CD4-positive, alpha-beta T cell treated with Interleukin-15 for 1 hour (primary cell): ENCODE data around the gene MON1A.
"Not testable (repeated sequence)": the region's sequence is repeated elsewhere in the genome, so short reads cannot be mapped to it uniquely, and the experiment has no call there.

Experiments
- DNase-seq: peaks from one replicate; pipeline ENCODE4 v3.0.0-alpha.2; 2020

The MON1A gene

DNA sequence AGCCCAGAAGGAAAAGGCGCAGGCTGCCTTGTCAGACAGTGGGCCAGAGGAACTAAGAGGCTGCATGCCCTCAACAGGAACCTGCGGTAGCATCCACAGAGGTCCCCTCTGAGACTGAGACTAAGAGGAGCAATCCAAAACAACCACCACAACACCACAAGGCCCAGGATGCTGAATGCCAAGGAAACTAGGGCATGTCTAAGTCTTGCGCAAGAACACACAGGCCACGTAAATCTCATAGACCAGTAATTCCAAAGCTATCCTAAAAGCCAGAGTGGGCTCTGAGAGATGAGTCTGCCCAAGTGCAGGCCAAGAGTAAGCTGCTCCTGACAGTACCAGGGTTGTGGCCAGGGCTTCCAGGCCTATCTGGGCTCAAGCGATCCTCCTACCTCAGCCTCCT is 12.9 kb downstream of the MON1A start:
- no peak for DNase-seq

GRCh38 chr3:49914906-49915305 is 14.7 kb downstream of the MON1A start:
- DNase-seq = no peak

- DNase-seq = no peak
Observed at GRCh38 chr3:49912881-49913281, 16.7 kb downstream of the MON1A start.

DNA sequence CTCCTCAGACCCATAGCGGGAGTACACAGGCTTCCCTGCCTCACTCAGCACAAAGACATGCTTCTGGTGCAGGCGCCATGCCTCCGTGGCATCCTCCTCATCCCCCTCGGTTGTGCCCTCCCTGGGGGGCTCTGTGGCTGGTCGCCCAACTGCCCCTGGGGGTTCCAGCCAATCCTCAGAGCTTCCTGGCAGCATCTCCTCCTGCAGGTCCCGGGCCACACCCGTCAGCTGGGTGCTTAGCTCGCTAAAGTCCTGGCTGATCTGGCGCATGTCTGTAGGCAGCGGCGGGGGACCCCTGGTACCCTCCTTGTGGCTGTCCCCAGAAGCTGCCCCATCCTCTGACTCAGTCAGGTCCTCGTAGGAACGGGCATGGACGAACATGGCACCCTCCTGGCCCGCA is 18.0 kb downstream of the MON1A start:
- no peak for DNase-seq

GRCh38 chr3:49911124-49911420 is 18.5 kb downstream of the MON1A start:
- DNase-seq = no peak

- DNase-seq = no peak
Observed at GRCh38 chr3:49910409-49911123, 19.0 kb downstream of the MON1A start.

DNA sequence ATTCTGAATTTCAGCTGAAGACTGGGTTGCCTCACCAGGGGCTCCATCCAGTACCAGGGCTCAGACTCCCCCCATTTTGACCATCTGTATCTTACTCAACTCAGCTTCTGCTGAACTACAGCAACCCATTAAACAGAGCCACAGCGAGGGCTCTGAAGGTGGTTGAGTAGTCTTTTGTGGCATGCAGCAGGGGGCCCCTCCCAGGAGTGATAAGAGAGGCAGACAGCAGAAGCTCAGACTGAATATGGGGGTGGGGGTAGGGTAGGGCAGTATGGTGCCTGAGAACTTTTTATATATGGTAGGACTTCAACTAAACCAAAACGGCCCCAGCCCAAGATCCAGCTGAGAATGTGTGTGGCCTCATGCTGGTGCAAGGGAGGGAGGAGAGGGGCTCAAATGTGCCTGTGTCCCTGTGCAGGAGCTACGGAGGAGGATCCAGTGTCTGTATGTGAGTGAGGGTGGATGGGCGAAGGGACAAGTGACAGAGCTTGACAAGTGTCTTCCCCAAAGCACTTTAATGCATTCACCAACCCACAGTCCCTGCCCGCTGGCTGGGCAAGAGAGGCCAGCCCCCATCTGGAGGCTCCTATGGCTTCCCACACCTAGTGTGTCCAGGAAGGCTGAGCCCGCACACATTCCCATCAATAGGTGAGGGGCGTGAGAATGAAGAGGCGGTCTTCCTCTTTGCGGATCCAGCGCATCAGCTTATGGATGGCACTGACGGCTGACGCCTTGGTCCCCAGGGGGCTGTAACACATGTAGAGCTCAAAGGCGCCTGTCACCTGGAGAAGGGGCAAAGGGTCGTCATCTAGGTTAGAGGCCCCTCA is 21.0 kb downstream of the MON1A start:
- DNase-seq = no peak

DNA sequence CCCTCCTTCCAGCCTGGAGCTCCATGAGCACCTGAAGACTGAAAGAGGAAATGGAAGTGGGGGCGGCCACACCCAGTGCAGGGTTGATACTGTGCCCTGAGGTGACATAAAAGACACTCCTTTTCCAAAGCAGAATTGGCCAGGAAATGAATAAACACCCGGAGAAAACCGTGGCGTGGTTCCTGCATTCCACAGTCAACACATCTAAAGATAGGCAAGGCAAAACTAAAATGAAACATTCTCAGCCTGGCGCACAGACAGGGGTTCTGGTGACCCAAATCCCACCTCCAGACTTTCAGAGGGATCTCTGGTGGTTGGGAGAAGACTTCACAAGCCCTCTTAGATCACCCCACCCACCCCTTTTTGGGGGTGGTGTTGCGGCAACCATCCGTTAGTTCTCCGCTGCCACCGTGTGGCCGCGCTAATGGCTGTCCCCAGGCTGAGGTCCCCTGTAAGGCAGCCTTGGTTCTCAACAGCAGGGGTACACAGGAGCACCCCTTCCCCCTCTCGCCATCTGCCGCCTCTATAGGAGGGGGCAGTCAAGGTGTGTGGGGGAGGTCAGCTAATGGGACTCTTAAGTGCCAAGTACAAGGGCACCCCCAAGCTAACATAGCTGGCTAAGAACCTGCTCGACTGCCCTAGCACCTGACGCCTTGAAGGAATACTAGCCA is 23.4 kb downstream of the MON1A start:
- peak; percentile 37 for DNase-seq

- DNase-seq = not testable (repeated sequence)
Observed at GRCh38 chr3:49904448-49904847, 25.2 kb downstream of the MON1A start.

- peak; percentile 82 for DNase-seq
Observed at GRCh38 chr3:49903451-49904424, 25.9 kb downstream of the MON1A start, which contains the start of gene MST1R. Gene MST1R, minus strand, starts transcription at chr3:49903873. Its CDS starts 264 bp downstream, at chr3:49903609.

GRCh38 chr3:49902511-49903345 is 26.9 kb downstream of the MON1A start:
- DNase-seq = no peak

DNA sequence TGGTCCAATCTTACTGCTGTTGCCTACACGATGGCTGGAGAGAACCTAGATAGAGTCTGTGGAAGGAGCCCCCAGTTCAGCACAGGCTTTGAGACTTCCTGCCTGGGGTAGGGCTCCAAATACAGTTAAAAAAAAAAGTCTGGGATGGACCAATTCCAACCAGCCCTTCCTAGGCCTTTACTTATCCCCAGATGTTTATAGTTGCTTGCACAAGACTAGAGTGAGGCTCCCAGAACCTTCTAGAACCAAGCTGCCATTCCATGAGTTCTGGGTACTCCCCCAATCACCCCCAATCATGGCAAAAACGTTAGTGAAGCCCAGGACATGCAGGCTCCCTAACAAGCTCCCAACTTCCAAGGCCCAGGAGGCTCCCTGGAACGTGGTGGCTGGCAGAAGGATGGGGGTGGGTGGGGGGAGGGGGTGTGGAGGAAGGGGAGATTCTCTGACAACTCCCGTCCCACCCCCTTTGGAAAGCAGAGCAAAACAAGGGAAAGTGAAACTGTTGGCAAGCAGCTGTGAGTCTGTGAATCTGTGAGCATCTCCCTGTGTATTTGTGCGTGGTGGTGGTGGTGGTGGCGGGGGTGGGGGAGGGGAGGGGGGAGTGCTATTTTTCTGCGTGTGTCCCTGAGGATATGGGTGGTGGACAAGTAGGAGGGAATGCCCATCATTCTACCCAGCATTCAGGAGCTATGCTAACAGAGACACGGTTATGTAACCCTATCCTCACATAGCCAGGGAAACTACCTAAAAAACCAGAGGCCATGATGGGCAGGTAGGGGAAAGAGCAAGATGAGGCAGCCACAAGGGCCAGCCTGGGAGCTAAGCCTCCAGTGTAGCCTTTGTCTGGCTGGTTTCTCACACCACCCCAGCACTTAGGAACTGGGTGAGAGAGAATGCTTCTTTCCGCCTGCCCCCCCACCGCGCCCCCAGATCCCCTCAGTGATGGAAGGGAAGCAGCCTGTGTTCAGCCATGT is 28.0 kb downstream of the MON1A start:
- DNase-seq = no peak

GRCh38 chr3:49900491-49901153 is 29.0 kb downstream of the MON1A start:
- DNase-seq = no peak

DNA sequence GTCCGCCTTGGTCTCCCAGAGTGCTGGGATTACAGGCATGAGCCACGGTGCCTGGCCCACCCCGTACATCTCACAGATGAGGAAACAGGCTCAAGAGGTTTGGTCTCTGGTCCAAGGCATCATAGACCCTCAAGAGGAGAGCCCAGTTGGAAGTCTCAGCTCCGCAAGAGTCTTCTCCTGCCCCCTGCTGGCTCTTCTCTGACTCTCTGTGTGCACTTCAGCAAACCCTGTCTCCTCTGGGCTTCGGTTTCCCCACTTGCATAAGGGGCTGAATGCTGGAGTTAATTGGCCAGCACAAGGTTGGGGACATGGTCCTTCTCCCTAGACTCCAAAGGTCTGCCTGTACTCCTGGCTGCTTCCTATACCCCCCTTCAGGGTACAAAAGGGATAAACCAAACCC is 29.8 kb downstream of the MON1A start:
- no peak for DNase-seq

- DNase-seq = no peak
Observed at GRCh38 chr3:49898991-49899390, 30.6 kb downstream of the MON1A start.

DNA sequence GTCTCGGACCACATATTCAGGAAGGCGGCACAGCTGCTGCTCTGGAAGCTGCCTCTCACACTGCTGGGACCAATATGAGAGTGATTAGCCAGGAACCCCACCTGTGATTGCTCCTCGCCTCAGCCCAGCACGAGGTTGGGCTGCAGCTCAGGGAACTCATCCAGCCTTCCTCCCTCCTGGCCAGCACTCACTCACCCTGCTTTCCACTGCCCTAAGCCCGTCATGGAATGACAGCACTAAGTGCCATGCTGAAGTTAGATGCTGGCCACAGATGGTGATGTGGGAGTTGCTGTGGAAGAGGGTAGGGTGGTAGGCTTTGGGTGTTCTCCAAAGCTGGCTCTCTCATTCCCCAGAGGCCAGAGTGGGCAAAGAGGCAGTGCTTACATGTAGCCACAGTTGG is 33.3 kb downstream of the MON1A start:
- DNase-seq = no peak

GRCh38 chr3:49895791-49896190 is 33.8 kb downstream of the MON1A start:
- no peak for DNase-seq

- no peak for DNase-seq
Observed at GRCh38 chr3:49889296-49889695, 40.3 kb downstream of the MON1A start.

DNA sequence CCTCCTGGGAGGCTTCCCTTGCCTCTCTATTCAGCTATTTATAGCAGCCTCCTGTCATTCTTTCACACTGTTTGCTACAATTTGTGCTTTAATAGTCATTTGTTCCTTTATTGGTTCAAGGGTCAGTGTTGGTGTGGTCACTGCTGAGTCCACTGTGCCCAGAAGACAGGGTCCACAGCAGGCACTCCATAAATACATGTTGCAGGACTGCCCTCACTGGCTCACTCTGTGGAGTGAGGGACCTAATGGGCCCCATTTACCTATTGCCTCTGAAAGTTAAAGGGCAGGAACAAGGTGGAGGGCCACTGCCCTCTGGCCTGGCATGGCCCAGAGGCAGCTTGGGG is 42.7 kb downstream of the MON1A start:
- no peak for DNase-seq

DNA sequence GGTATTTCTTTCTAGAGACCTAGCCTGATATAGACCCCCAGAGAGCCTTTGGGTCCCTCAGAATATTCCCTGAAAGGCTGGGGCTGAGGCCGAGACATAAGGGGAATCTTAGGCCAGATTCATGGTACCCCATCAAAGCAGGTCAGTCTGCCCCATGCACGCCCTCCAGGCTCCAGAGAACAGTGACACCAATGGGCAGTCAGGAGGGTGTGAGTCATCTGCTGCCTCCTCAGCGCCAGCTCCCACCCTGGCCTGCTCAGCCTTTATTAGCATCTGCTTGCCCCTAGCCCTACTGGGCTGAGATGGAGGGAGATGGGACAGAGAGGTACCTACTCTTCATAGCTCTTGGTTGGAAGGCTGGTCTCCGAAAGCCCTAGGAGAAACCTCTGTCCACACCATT is 45.6 kb downstream of the MON1A start:
- no peak for DNase-seq
